ENCODE measurements around the gene EPHA3.

DNA sequence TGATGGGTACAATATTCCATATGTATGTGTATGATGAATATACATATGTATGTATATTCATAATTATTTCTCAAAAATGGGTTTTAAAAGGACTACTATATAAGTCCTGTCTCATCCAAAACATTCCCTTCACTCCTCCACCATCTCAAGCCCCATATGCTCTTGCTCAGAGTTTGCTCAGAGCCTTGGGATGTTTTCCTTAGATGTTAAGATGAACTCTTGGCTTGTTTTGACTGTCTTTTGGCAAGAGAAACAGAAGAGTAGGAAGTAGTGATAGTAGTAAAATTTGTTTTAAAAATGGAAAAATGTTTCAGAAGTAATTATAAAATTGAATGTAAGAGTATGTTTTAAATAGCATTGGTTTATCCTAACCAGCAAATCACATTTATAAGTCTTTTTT is 6.2 kb upstream of the EPHA3 start:
- no peak for TF ChIP-seq POLR2A (IDR thresholded peaks at IDR 0.05)
- TF ChIP-seq, protein P1, sequence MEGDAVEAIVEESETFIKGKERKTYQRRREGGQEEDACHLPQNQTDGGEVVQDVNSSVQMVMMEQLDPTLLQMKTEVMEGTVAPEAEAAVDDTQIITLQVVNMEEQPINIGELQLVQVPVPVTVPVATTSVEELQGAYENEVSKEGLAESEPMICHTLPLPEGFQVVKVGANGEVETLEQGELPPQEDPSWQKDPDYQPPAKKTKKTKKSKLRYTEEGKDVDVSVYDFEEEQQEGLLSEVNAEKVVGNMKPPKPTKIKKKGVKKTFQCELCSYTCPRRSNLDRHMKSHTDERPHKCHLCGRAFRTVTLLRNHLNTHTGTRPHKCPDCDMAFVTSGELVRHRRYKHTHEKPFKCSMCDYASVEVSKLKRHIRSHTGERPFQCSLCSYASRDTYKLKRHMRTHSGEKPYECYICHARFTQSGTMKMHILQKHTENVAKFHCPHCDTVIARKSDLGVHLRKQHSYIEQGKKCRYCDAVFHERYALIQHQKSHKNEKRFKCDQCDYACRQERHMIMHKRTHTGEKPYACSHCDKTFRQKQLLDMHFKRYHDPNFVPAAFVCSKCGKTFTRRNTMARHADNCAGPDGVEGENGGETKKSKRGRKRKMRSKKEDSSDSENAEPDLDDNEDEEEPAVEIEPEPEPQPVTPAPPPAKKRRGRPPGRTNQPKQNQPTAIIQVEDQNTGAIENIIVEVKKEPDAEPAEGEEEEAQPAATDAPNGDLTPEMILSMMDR (IDR thresholded peaks at IDR 0.05), result no peak
